GM21619 (cell line): ENCODE data around the gene NINJ1.

Experiments used
- ATAC-seq: cut with Tn5 transposase; IDR thresholded peaks from one replicate; pipeline ENCODE4 v1.9.1; 2021; ENCODE audit not compliant: unreplicated experiment

Gene NINJ1

DNA sequence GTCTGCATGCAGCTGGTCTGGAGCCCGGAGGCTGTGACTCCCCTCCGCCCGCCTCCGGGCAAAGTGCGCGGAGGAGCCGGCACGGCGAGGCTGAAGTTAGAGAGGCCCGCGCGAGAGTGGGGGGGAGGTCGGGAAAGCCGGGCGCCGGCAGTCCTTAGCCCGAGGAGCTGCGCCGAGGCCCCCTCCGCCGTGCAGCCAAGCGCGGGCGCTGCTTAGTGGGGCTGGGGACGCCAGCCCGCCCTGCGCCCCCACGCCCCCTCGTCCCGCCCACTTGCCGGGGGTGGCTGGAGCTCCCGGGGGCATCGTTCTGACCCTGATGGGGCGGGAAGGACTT lies 403 bp downstream of the NINJ1 start:
- no peak for ATAC-seq

DNA sequence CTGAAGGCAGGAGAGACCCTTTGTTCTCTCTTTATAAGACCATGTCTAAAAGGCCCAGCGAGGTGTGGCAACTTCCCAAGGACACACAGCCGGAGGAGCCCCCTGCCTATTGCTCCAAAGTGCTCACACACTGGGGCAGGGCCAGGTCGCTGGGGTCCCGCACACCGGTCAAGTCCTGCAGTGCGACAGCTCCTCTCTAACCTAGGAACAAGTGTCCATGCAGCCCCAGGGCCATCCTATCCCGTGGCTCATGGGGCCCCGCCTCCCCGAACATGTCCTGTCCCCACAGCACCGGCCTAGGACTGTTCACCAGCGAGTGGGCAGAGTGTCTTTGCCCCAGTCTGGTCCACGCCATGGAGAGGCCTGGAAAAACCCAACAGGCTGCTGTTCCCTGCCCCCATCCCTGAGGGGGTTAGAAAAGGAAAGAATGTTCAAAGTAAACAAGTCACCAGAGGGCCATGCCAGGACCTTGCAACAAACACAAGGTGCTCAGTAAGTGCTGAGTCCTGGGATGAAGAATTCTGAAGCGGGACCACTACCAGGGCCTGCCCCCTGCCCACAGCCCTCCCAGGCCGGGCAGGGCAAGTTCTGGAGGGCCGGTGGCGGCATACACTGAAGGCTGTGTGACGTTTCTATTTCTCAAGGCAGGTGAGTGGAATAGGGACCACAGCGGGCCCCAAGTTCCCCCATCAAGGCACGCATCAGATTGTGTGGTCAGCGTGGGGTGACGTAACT lies 938 bp downstream of the NINJ1 start:
- peak; percentile 32 for ATAC-seq

DNA sequence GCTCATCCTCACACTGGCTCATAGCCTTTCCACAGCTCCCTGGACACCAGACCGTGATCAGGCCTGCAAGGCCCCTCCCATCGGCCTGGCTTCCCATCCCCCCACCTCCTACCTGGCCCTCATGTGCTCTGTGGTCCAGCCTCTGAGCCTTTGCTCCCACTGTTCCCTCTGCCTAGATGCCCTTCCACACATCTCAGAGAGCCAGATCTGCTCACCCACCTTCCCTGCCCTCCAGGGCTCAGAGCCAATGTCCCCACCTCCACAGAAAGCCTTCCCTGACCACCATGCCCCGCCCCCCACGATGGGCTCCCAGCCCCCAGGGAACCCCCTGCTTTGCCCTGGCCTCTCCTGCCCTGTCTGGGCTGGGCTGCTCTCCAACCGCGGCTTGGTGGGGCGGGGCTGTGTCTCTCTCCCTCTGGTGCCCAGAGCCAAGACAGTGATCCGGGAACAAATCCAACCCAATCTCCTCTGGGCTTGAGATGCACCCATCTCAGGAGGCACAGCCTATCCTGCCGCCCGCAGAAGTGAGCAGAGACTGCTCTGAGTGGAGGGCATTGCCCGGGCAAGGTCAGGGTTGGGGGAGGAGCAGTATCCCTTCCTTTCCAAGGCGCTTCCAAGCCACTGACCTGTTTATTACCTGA lies 1.6 kb downstream of the NINJ1 start:
- no peak for ATAC-seq

DNA sequence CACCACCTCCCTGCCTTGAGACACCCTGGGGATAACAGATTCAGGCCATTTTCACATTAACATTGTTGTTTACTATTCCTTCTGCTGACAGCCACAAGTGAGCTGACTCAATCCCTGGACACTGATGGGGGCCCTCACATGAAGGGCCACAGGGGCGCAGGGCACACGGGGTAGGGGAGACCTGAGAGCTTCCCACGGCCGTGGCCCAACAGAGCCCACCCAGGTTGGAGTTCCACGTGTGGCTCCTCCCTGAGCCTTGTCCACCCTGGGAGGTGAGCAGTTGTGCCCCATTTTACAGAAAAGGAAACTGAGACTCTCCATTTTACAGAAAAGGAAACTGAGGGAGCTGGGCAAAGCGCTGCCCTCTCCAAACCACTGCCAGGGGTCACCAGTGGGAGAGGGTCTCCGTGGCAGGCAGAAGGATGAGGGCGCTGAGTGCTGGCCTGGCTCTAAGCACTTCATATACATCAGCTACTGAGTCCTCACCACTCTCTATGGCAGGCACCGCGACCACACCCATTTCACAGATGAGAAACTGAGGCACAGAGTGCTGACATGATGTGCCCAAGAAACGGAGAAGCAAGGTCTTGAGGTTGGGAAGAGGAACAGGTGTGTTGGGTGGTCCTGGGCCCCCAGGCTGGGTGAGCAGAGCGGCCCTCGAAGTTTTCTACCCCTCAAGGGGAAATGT lies 2.3 kb downstream of the NINJ1 start:
- ATAC-seq, result no peak

DNA sequence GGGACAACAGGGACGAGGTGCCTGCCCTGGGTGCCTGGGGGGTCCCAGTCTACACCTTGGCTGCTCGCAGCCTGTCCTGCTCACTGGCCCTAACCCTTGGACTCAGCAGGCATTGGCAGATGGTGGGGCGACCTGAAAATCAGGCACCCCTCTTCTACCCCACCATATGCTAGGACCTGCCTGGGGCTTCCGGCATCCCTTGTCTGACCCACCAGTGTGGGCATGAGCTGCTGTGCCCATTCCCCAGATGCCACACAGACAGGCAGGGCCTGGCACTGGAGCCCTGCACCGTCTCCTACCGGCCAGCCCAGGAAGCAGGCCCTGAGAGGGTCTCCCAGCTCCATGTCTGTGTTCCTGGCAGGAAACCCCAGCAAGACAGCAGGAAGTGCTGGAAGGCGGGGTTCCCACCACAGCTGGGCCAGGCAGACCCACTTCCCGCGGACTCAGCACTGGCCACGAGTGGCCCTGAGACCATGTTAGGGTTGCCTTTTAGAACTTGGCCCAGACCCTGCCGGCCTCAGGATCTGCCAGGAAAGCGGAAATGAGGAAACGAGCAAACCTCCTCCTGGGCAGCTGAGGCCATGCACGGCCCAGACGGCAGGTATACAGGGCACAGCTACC lies 3.1 kb downstream of the NINJ1 start:
- ATAC-seq, result no peak

DNA sequence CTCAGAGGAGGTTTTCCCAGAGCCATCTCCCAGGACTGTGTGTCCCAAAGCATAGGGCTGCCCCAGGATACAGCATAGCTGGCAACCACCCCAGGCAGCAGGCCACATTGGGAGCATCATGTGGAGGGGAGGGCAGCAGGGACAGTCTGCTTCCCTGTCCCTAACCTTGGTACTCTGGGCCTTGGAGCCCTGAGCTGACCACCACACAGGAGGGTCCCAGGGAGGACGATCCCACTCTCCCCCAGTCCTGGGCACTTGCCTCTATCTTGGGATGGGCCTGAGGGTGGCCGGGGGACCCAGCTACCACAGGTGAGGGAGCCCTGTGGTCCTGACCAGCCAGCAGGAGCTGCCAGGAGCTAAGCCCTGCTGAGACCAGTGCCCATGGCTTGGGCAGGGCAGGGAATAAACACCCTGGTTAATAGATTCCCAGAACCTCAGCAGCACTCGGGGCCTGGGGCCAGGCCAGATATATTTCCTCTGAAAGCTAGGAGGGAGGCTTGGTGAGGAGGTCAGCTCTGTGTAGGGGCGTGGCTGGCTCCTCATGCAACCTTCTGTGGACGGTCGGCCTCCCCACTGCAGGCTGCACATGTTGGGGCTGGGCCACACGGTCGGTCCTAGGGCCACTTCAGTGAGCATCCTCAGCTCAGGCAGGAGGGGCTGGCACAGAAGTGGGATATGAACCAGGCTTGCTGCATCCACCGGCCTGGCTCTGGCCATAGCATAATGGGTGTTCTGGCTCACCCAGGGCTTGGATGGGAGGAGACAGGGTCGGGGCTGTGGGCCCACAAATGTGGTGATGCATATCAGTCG lies 4.2 kb downstream of the NINJ1 start:
- ATAC-seq, result no peak

DNA sequence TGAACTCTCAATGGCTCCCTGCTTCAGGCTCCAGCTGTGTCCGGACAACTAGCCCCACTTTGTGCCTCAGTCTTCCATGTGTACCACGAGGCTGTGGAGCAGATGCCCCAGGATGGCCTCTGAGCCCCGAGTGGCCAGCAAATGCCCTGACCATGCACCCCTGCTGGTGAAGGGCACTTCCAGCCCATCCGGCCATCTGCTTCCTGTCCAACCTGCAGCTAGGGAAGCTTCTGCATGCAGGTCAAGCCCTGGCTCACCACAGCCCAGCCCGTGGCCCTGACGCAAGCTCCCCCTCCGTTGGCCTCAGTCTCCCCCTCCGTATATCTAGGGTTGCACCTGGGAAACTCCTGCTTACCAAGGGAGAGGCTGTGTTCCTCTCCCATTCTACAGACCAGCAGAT lies 4.8 kb downstream of the NINJ1 start:
- ATAC-seq, result no peak

DNA sequence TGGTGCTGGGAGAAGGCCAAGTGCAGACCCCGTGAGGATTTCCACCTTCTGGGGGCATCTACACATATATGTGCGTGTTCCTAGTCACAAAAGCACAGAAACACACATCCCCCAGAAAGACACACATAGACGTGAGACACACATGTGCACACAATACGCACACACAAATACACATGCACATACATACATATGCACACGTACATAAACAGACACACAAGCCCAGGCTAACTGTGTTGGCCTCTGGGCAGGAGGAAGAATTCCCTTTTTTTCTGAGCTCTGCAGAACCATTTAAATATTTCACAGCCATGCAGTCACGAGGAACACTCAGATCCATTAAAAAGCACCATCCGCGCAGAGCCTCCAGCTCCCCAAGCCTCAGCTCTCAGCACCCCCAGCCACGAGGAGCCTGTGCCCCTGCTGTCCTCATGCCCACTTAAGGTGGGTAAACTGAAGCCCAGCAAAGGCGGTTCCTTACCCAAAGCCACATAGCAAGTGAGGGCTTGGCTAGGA lies 5.3 kb downstream of the NINJ1 start:
- ATAC-seq, result no peak

DNA sequence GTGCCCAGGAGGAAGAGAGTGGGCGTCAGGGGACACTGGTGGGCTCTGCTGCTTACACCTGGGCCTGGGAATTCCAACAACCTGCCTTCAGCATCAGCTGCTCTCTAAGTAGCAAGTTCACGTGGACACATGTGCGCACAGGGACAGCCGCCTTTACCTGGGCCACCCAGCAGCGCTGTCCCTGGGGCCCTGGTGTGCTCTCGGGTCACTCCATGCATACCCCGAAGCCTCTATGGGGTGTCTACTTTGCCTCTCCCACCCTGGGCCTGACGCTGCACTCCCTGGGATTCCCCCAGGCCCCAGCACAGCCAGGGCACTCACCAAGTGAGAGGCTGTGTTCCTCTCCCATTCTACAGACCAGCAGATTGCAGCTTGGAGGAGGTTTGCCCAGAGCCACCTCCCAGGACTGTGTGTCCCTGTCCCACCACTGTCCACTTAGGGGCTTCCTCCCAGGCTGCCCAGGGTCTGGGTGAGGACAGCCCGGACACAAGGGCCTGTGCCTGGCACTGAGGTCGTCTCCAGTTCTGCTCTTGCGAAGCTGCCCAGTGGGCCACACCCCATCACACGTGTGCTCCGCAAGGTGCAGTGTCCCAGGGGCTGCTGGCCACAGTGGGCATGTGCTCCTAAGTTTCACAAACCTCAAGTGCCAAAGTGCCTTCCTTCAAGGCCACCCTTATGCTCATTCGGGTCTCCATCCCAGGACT lies 5.9 kb downstream of the NINJ1 start:
- no peak for ATAC-seq

DNA sequence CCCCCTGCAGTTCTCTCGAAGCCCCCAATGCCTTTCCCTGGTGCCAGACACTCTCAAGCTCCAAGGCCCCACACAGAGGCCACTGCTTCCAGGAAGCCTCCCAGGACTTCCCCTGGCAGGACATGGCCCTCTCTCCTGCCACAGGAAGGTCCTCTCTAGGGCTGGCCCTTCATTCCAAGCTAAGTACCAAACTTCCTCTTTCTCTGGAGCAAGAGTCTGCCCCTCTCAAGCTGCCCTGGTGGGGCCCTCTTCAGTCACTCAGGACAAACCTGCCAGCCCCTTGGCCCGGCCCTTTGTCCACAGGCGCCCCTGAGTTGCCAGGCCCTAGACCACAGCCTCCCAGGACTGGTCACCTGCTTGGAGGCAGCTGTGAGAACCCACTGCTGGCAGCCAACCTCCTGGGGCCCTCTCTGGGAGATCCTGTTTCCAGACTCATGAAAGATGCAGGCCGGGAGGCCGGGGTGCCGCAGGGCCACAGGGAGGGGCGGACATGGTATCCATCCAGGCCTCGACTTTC lies 6.6 kb downstream of the NINJ1 start:
- ATAC-seq, result no peak

DNA sequence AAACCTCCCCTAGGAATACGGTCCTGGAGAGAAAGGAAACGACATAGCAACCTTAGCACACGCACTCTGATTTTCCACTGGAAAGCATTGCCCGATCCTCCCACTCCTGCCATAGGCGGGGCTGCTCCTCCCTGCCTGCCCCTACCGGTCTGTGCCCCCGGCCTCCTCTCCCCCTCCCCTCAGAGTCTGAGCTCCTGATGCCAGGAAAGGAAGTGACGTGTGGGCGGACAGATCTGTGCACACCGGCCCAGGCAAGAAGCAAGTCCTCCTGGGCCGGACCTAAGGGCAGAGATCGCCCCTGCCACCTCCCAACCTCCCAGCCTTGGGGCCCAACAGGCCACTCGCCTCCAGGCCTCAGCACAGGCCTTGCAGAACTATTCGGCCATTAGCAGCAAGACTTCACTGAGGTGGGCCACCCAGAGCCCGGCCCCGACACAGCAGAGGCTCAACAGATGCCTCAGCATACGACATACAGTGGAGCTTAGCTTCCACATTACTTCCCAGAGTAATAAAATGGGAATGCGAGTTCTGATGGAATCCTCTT lies 7.2 kb downstream of the NINJ1 start:
- ATAC-seq, result no peak

DNA sequence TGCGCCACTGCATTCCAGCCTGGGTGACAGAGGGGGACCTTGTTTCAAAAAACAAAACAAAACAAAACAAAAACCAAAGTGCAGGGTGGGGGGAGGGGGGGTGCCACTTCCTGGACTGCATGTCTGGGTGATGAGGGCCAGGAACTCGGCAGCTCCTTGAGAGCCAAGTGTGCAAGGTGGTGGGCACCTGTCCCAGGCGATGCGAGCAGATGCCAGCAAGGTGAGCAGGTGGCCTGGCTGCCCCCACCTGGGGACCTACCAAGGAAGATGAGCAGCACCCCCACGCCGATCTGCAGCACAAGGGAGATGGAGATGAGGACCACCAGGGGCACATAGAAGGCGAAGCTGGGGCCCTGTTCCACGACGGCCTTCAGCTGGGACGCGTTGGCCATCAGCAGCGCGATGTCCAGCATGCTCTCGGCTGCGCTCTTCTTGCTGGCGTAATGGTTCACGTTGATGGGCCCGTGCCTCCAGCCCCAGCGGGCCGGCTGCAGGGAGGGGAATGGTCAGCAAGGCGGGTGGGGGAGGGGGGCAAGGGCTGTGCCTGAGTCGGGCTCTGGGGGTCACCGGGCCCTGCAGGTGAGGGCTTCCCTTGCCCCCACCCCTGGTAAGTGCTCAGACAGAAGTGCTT lies 7.8 kb downstream of the NINJ1 start:
- no peak for ATAC-seq

DNA sequence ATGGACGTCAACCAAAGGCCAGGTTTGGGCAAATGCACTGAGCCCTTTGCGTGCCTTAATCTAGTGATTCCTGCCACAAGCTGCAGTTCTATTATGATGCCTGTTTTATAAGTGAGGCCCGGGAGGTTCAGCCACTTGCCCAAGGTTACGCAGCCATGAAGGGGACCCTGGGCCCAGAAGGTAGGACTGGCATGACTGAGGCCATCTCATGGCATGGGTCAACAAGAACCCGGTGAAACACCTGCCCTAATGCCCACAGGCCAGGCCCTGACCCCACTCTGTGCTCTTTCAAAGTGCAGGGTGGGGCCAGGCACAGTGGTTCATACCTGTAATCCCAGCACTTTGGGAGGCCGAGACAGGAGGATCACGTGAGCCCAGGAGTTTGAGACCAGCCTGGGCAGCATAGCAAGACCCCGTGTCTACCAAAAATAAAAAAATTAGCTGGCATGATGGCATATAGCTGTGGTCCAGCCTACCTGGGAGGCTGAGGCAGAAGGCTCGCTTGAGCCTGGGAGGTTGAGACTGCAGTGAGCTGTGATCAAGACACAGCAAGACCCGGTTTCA lies 8.6 kb downstream of the NINJ1 start:
- ATAC-seq, result no peak

DNA sequence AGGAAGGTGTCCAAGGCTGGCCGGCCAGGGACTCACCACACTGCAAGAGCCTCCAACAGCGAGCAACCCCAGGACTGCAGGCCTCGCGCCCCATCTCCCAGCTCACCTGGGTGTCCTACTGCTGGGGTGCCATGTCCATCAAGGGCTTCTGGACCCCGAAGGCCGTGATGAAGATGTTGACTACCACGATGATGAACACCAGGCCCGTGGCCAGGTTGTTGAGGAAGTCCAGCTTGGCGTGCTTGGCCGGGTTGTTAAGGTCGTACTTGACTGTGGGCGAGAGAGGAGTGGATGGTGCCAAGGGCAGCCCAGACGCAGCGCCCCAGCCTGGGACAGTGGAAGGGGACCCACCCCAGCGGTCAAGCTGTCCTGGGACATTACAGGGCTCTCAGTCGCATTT lies 9.3 kb downstream of the NINJ1 start:
- ATAC-seq, result no peak

DNA sequence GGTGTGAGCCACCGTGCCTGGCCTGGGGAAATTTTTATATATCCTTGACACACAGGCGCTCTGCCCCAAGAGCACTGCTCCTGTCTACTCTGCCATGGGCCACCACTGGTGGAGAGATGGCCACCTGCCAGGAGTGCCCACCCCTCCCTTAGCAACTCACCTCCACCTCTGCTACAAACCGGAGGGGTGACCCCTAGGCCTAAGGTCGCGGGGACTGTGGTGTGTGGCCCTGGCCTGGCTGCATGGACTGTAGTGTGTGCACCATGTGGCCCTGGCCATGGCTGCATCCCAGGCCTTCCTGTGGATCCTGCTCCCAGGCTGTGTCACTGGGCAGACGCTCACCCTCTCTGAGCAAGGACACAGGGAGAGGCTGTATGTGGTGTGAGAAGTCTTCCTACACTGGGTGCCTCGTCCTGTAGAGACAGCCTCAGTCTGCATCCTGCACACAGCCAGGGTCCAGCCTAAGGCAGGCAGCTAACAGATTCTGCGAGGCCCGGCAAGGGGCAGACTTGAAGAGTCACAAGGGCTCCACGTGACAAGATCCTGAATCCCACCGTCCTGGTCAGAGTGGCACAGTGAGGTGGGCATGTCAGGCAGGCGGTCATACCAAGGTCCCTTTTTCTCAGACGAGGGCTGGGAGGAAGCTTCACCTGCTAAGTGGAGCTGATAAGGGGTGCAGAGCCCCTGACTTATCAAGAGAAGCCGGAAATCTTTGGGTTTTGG lies 10.3 kb downstream of the NINJ1 start:
- ATAC-seq, result no peak

DNA sequence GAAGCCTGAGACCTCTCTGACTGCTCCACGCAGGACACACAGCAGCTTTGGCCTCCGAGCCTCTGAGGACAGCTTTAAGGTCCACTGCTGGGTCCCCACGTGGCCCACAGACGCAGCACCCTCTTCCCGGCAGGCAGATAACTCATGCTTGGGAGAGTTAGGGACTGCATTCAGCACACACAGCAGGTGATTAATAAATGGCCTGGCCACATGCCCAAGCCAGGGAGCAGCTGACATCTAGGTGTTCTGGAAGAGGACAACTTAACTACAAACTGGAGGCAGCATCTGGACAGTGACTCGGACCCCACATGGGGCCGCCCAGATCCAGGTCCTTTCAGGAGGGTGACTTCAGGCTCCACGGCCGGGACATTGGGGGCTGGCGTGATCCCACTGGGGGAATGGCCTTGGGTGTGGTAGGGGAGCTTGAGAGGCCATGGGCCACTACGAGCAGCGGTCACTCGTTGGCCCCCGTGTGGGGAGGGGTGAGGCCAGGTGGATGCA lies 11.3 kb downstream of the NINJ1 start:
- no peak for ATAC-seq

DNA sequence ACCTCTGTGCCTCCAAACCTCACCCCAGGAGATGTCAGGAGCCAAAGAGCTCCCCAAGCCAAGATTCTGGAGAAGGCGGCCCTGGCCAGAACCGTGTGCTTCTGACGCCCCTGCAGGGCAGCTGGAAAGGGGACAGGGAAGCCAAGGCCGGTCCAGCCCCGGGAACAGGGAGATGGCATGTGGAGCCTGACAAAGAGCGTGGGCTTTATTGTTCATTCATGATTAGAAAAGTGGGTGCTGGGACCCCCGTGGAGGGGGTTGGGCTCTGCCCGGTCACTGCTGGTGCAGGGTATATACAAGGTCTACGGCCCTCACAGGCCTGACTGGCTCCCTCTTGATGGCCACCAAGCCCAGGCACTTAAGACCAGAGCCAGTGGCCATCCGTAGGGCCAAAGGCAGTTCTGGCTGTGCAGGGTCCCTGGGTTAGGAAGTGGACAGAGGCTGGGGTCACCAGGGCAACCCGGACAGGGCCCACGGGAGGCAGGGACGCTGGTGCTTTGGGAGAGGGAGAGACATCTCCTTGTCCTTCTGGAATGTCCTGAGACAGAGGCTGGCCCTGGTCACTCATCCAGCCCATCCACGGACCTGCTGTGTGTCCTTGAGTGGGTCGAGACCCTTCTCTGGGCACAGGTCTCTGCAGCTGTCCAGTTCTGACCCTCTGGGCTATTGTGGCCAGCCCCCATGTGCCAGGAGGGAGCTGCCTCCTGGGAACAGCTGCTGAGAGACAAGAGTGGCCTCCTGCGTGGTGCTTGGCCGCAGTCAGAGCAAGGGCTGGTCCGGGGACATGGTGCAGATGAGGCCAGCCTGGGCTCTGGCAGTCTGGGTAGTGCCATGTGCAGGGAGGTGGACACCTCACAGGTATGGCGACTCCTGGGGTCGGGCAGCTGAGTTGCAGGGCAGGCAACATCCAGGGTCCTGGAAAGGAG lies 12.5 kb downstream of the NINJ1 start:
- no peak for ATAC-seq
